Activated T-cell treated with anti-CD3 and anti-CD28 coated beads for 1 hour (primary cell): ENCODE results near the gene AXIN2.

Experiments
- DNase-seq: peaks from one replicate; pipeline ENCODE4 v3.0.0-alpha.2; 2020; ENCODE audit warnings: low read depth

Gene AXIN2, protein sequence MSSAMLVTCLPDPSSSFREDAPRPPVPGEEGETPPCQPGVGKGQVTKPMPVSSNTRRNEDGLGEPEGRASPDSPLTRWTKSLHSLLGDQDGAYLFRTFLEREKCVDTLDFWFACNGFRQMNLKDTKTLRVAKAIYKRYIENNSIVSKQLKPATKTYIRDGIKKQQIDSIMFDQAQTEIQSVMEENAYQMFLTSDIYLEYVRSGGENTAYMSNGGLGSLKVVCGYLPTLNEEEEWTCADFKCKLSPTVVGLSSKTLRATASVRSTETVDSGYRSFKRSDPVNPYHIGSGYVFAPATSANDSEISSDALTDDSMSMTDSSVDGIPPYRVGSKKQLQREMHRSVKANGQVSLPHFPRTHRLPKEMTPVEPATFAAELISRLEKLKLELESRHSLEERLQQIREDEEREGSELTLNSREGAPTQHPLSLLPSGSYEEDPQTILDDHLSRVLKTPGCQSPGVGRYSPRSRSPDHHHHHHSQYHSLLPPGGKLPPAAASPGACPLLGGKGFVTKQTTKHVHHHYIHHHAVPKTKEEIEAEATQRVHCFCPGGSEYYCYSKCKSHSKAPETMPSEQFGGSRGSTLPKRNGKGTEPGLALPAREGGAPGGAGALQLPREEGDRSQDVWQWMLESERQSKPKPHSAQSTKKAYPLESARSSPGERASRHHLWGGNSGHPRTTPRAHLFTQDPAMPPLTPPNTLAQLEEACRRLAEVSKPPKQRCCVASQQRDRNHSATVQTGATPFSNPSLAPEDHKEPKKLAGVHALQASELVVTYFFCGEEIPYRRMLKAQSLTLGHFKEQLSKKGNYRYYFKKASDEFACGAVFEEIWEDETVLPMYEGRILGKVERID

DNA sequence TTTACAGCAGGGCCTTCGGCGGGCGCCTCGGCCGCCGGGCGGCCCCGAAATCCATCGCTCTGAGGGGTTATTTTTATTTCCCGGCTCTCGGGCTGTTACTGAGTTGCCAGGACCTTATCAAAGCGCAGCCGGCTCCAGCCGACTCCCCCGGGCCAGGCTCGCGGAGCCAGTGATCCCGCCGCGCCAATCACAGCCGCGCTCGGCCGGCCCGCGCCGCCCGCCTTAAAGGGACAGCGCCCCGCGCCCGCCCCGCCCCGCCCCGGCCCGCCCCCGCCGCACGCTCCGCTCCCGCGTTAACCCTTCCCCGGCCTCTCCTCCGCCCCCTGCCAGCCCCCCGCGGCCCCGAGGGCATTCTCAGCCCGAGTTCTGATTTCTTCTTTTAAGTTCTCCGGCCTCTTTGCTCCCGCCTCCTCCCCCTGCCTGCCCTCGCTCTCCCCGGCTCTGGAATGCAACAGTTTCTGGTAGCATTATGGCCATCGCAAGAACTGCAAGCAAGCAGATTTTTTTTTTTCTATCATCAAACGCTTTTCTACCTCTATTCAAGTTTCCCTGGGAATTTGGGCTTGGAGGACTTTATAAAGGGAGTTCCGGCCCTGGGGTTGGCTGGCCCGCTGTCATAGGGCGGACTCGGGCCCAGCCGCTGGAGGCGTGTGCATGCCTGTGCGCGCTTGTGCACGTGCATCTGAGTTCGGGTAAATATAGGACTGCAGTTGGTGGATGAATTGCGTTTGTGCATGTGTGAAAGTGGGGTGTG is at the start of gene AXIN2:
TSS of gene AXIN2 (minus strand) at position 197 of the 754 bp plus-strand sequence. CDS start 3,028 bp downstream, outside the sequence.
- peak; percentile 80 for DNase-seq

DNA sequence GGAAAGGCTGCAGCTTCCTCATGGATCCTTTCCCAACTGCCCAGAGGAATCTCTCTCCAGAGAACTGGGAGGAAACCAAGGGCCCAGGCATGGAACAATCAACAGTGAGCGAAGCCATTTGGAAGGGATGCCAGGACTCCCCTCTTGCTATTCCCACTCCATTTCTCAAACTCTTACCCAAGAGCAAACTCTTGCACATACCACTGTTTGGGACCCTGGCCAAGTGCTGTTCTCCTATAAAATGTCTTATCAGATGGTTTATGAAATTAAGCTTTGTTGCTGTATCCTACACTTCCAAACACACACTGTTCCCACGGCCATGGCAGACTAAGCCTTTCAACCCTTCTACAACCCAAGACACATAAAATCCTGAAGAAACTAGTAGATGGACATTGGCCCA is 48.3 kb upstream of the AXIN2 start:
- DNase-seq: no peak

DNA sequence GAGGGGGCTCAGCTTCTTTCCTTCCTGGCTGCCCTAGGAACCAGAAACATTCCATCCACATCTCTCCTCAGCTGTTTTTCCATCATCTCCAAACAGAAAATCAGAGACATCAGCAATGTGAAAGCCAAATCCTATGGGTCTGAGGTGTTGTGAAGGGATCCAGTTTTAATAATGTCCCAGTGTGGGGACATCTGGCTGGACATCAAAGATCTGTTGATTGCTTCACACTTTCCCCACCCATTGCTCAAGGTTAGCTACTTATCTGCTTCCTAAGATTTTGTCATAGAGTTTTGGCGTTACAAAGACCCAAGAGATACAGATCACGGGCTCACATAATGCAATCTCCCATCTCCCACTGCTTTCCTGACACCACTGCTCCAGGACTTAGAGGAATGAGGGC is 47.8 kb upstream of the AXIN2 start:
- no peak for DNase-seq

DNA sequence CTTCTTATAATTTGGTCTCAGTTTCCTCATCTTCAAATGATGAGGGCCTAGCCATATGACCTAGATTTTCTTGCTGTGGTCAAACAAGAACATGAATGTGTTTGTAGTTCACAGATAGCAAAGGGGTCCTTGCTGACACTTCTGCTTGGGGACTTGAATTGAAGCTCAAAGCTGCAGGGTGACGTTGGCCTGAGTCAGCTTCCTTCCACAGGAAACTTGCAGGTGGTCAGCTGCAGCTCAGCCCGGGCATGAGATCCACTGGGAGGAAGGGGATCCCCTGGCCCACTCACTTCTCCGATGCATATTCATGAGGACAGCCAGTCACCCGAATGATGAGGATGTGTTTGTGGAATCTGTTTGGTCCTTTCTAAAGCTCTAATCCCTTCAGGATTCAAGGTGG is 42.6 kb upstream of the AXIN2 start:
- no peak for DNase-seq

DNA sequence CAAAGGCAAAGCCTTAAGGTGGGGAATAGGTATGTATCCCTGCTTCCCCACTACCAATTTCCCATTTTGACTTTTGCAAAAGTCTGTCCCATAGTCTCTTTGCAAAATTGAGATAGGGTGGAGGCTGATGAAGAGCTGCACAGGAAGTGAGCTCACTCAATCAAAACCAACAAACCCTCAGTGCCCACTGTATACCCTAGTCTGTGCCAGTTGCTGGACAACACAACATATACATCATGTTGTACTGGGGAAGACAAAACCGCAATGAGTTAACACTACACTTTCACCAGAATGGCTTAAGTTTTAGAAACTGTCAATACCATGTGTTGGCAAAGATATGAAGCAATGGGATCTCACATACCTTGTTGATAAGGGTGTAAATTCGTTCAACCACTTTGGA is 40.4 kb upstream of the AXIN2 start:
- no peak for DNase-seq

DNA sequence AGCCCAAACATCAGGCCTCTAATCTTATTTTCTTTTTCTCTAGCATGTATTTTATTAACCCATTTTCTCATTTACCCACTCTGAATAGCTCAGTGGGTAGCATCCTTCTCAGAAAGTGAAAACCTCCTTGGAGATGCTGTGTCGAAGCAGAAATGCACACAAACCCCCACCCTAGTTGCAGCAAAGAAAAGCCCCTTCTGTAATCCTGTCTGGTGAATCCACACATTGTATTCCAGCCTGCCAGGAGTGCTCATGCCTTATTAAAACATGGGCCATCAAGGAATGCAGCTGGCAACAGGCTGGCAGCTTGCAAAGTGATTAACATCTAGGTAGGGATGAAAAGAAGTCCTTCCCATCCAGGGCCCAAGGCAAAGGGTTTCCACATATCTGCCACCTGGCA is 39.7 kb upstream of the AXIN2 start:
- no peak for DNase-seq

DNA sequence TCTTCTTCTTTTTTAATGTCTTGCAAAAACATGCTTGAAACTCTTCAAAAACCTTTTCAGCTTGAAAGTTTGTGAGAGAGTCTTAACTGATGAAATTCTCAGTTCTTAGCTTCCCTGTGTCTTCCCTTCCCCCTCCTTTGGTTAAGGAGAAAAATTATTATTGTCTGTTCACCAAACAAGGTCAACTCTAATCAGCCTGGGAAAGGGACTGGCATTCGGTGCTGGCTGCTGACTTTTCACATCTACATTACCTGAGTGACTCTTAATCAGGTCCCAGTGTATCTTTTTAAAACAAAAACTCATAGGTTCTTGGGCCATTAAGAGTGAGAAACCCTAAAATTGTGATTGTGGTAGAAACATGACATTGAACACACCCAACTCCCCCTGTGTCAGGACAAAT is 39.1 kb upstream of the AXIN2 start:
- DNase-seq: no peak

DNA sequence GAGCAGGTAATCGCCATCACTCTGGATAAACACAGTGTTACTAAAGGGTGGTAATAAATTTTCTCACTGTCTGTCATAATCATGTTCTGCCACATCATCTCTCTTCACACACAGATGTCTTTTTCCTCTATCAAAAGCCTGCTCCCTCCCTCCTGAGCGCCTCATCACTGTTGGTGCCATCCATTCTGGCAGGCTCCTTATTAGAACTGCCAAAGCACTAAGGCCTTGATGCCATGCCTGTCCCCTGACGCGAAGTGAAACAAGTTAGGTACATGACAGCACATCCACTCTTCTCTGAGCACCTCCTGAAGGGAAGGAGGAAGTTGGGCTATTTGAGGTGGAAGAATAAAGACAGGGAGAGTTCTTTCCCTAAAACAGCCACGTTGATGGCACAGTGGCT is 38.2 kb upstream of the AXIN2 start:
- no peak for DNase-seq

DNA sequence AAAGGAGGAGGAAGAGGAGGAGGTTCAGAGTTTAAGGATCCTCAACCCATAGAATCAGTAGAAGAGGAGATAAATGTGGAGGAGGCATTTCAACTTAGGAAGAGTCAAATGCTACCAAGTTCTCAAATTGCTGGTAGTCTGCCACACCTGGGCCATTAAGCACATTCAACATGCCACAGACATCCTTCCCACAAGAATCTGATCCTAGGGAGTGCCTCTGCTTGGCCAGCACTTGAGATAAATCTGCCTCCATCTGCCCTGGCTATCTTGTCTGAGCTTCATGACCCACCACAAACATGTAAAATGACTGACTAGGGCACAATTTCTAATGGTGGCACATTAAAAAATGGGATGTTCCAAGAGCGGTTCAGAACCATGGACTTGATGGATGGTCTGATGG is 37.3 kb upstream of the AXIN2 start:
- DNase-seq: no peak

DNA sequence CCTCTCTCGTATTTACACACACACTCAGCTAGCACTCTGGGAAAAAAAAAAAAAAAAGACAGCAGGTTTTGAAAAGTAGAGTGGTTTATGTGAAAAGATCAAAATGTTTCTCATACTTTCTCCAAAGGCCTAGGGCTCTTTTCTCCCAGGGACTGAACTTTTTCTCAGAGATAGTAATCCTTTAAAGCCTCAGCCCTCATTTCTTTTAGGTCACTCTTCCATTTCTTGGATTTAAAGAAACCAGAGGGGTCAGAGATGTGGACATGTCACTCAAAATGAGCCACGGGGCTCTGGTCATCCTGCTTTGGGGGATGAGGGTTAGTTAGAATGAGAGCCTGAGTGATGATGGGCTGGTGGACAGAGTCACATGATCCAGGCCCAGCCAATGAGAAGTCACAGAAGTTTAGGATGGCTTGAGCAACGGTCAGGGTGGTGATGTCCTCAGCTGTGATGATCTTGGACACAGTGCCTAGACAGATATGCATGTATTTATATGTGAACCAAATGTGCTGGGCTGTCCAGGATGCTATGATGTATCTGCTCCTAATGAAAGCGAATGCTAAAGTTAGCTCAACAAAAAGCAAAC is 33.7 kb upstream of the AXIN2 start:
- DNase-seq: no peak

DNA sequence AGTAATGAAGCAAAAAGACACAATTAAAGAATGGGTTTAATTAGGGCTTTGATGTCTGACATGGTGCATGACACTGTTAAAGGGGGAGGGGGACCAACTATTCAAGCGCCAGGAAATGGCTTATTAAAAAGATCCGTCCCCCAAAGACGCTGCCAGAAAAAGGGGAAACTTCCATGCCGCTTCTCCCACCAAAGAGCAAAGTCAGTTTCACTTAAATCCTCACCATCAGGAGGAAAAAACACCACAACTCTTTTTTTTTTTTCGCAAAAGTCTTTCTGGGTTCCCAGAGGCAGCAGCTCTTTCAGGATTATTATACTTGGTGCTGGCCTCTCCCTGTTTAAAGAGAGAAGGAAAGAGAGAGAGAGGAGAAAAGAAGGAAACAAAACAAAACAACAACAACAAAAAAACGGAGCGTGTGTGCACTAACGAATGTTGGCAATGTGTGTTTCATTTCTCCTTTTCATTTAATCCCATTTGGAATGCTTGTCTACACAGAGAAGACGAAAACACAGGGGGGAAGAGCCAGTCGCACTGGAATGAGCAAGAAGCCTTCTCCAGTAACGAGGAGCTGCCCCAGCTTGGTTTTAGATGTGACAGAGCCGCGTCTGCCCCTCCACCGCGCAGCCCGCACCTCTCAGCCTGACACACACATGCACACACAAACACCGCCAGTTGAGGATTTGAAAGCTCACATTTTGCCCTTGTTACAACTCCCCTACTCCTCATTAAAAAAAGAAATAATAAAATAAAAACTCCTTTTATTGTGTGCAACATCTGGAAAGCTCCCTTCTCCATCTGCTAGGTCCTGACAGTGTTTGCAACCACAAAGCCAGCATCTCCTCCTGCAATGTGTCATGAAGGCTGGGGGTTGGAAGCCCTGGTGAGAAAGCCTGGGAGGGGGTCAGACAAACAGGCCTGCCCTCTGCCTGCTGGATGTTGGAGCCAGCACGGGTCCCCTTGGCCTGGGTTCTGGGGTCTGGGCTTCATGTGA is 32.7 kb upstream of the AXIN2 start:
- no peak for DNase-seq

DNA sequence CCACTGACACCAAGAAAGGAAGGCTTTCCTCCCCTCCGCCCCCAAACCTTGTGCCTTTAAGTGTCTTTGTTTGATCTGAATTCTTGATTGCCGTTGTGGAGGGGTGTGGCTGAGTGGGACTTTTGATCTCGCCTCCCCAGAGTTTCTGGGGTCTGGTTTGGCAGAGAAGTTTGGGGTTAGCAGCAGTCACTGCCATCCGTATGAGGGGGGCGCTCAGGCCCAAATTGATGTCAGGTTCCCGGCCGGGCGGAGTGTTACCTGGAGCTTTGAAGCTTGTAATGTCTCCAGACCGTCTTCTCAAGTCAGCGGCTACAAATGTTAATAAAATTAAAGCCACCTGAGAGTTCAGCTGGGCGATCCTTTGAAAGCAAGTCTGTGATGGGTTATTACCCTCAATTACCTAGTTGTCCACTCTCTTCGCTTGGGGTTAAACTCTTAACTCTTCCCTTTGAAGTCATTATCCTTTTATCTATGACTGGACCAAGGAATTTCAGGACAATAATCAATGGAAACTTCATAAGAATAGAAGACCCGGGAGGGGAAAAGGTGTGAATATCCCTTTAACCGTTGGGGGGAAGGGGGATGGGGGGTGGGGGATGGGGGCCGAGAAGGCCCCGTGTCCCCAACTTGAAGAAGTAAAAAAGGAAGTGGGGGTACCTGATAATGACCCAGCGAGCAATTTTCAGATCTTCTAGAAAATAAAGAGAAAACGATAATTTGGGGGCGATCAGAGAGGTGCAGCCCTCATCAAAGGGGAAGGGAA is 31.8 kb upstream of the AXIN2 start:
- DNase-seq: no peak

DNA sequence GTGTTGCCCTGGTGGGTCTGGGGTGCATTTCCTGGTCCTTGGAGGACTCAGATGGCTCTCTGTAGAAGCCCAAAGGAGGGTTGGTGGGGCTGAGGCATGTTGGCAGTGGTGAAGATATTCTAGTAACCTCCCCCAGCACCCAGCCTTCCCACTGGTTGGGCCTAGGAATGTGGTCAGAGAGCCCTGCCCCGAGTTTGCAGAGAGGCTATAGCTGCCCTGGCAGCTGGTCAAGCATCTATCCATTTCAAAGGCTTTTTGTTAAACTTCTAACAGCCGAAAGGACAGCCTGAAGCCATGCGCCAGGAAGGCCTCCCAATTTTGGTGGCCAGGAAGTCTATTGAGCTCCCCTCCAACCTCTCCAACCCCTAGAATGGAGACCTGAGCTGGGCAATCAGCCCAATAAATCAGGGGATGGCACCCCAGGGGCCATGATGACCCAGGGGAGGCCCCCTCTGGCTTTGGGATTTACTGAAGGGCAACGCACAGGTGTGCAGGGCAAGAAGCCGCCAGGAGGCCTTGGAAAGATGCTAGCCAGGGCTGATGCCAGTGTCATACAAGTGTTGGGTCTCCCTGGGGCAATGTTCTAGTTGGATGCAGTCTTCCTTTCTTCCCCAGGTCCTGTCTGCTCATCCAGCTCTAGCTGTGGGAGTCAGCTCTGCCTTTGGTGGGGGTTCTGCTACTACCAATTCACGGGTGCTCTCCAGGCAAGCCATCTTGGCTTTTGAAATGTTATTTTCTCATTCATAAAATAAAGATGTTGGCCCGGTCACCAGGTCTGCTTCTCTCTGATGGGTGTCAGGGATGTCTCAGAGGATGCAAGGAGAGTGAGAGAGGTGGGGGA is 30.9 kb upstream of the AXIN2 start:
- no peak for DNase-seq

DNA sequence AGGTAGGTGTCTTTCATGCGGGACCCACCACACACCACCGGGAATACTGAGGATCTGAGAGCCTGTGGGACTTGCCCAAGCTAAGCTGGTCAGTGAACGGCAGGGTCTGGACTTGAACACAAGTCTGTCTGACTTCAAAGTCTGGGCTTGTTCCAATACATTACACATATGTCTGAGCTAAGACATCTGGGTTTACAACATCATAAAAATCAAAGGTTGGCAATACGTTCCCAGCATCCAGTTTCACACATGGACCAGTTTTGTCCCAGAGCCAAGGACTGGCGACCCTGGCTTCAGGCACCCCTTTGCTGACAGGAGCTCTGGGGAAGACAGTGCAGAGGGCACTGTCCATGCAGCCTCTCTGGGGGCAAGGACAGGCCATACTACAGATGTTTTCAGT is 27.9 kb upstream of the AXIN2 start:
- DNase-seq: no peak

DNA sequence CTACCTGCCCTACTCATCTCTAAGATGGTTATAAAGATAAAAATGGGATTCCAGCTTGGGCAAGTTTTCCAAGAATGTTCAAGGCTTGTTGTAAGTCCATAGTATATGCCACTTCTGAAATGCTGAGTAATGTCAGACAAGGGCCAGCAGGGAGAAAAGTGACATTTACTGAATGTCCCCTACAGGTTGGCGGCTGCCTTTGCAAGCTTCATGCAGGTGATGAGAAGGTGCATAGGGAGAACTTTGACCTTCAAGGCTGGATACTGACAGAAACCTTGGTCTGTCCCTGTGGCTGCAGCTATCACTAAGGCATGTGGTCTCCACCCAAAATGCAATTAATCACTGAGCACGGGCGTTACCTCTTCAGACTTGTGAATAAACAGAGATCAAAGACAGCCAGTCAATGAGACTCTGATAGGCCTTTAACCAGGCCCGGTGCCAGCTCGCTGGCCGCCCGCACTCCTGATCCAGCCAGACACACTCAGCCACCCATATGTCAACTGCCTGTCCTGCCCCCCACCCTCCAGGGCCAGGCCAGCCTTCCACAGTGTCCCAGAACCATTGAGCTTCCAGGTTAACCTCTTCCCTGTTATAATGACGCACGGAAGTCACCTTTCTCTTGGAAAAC is 26.8 kb upstream of the AXIN2 start:
- no peak for DNase-seq

DNA sequence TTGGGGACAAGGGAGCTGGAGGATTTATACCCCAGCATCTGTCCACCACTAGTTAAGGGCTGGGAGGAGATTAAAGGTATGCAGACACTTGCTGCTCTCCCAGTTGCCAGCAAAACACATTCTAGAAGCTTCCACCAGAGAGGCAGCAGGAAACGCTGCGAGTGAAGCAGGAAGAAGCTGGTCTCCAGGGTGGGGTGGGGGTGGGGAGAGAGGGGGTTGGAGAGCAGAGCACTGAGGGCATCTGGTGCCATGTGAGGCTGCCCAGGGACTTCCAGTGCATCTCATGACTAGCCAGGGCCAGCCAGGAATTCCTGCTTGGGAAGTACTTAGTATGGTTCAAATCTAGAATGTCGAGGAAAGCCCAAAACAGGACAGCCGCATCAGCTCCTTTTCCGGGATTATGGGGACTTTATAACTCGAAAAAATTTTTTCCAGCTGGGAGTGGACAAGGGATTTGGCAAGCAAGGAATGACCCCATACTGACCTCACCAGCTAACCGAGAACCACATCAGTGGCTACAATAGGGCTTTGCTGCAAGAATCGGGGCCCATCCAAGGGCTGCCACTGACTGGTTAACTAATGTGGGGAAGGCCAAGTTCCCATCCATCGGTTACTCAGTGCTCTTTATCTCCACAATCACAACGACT is 26.2 kb upstream of the AXIN2 start:
- no peak for DNase-seq

DNA sequence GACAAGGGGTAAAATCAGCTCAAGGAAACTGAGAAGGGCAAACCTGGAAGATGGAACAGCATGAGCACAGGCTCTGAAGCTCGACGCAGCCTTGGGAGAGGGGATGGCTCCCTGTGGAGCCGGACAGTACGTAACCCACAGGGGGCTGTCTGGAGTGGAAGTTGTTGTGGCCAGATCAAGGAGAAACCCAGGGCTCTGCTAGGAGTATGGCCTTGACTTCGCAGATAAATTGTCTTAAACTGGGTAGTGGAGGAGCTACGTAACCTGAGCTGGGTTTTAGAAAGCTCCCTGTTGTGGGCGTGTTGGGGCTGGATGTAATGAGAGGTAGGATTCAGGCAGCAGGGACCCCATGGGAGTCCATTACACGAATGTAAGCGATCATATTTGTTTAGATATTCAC is 25.5 kb upstream of the AXIN2 start:
- no peak for DNase-seq
